Measurements from ENCODE around the gene MIOX.

Gene MIOX

DNA sequence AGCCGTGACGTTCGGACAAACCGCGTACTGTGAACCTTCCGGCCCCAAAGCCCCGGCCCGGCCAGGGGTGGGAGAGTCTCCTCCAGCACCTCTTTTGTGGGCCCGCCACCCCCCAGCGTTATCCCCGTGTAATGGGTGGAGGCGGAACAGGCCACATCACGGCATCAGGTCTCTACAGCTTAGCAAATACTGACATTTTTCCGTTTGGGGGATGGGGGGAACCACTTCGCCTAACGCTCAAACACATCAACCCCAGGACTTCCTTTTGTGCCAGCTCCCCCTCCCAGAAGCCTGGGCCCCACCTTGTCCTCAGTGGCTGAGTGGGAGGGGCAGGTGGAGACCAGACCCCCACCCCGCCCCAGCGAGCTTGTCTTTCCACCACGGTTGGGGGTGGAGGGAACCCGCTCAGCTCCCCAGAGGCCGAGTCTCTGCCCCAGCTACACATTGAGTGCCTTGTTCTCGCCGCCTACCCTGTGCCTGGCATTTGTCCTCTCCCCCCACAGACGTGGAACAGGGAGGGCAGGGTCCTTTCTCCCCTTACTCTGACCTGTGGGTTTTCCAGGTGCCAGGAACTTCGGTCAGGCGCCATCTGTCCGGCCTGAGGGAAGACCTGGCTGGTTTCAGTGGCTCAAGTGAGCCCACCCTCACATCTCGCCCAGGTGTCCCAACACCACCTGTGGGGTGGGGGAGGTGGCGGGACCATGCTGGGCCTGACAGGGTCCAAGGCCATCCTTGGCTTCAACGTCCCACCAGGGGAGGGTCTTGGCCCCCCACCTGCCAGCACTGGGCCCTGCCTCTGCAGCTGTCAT lies 41.4 kb upstream of the MIOX start:
- Histone ChIP-seq H3K4me3 (ENCODE audit: low read length) (no peak overlapping the region), H3K4me2 (ENCODE audit: low read length) (no peak overlapping the region), H3K36me3 (ENCODE audit: insufficient read depth, low read length) (peaks cover 55% of the 10 kb centered on the region), H3K4me1 (ENCODE audit: control insufficient read depth, insufficient read depth, low read length) (peaks cover 9% of the 10 kb centered on the region), H3K9me3 (replicated peaks; ENCODE audit: low read length) (no peaks in the 10 kb centered on the region), H3K9ac (ENCODE audit: low read depth, low read length) (no peak overlapping the region), H3K27me3 (ENCODE audit: control insufficient read depth, insufficient read depth, low read length) (no peaks in the 10 kb centered on the region)

DNA sequence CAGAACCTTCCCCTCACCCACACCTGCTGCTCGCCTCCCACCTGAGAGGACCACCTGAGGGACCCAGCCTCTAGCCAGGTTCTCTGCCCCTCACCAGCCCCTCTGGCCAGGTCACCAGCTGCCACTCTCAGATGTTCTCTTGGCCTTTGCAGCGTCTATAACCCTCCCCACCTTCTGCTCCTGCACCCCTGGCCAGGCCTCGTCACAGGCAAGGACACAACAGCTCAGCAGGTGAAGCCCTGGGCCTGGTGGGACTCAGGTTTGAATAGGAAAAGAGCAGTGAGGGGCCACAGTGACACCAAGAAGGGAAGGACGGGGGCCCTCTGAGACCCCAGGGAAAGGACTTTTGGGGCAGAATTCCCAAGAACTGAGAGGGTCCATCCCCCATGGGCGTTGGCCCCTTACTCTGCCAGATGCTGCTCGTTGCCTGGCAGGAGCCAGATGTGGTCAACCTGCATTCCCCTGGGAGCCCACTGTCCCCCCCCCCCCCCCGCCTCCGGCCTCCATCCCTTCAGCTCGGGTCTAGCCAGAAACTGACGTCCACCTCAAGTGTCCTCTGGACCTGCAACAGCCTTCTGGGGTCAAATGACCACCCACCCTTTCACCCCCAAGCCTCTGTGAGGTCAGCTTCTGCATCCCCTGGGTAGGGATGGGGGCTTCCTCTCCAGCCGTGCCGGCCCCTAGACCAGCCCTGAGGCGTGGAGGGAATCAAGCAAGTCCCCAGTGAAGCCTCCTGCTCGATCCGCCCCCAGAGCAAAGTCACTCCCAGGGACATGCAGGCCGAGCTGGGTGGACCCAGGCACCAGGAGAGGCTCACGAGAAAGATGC lies 40.6 kb upstream of the MIOX start:
- Histone ChIP-seq H3K27me3 (ENCODE audit: control insufficient read depth, insufficient read depth, low read length) (no peaks in the 10 kb centered on the region), H3K36me3 (ENCODE audit: insufficient read depth, low read length) (peaks cover 55% of the 10 kb centered on the region), H3K4me2 (ENCODE audit: low read length) (no peak overlapping the region), H3K9me3 (replicated peaks; ENCODE audit: low read length) (no peaks in the 10 kb centered on the region), H3K4me3 (ENCODE audit: low read length) (no peak overlapping the region), H3K9ac (ENCODE audit: low read depth, low read length) (no peak overlapping the region), H3K4me1 (ENCODE audit: control insufficient read depth, insufficient read depth, low read length) (peaks cover 9% of the 10 kb centered on the region)

GRCh38 chr22:50446708-50447575 lies 39.7 kb upstream of the MIOX start:
- H3K36me3 ChIP-seq (ENCODE audit: insufficient read depth, low read length): peaks cover 48% of the 10 kb centered on the region

GRCh38 chr22:50447576-50448551 lies 38.8 kb upstream of the MIOX start:
- Histone ChIP-seq H3K27me3 (ENCODE audit: control insufficient read depth, insufficient read depth, low read length) (no peaks in the 10 kb centered on the region), H3K9ac (ENCODE audit: low read depth, low read length) (no peak overlapping the region), H3K4me2 (ENCODE audit: low read length) (no peak overlapping the region), H3K4me1 (ENCODE audit: control insufficient read depth, insufficient read depth, low read length) (peaks cover 9% of the 10 kb centered on the region), H3K36me3 (ENCODE audit: insufficient read depth, low read length) (peaks cover 45% of the 10 kb centered on the region), H3K4me3 (ENCODE audit: low read length) (no peak overlapping the region), H3K9me3 (replicated peaks; ENCODE audit: low read length) (no peaks in the 10 kb centered on the region)

More at GRCh38 chr22:50446708-50447575, 39.7 kb upstream of the MIOX start:
- H3K9me3 ChIP-seq (replicated peaks; ENCODE audit: low read length): no peaks in the 10 kb centered on the region
- H3K27me3 ChIP-seq (ENCODE audit: control insufficient read depth, insufficient read depth, low read length): no peaks in the 10 kb centered on the region
- no peak overlapping the region for H3K9ac ChIP-seq (ENCODE audit: low read depth, low read length)
- H3K4me1 ChIP-seq (ENCODE audit: control insufficient read depth, insufficient read depth, low read length): peaks cover 9% of the 10 kb centered on the region
- H3K4me2 ChIP-seq (ENCODE audit: low read length): no peak overlapping the region
- no peak overlapping the region for H3K4me3 ChIP-seq (ENCODE audit: low read length)

DNA sequence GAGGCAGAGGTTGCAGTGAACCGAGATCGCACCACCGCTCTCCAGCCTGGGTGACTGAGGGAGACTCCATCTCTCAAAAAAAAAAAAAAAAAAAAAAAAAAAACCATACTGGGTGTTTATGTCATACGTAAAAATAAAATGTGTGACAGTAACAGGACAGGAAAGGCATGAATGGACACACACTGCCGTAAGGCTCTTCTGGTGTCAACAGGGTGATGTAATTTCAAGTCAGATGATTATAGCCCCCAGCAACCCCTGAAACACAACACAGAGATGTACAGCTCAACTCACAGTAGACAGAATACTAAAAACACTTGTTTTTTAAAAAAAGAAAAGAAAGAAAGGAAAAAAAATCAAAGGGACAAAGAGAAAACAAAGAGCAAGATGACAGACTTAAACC lies 34.0 kb upstream of the MIOX start:
- H3K9me3 ChIP-seq (replicated peaks; ENCODE audit: low read length): no peaks in the 10 kb centered on the region
- H3K9ac ChIP-seq (ENCODE audit: low read depth, low read length): no peak overlapping the region
- no peak overlapping the region for H3K4me3 ChIP-seq (ENCODE audit: low read length)
- H3K4me2 ChIP-seq (ENCODE audit: low read length): no peak overlapping the region
- no peaks in the 10 kb centered on the region for H3K4me1 ChIP-seq (ENCODE audit: control insufficient read depth, insufficient read depth, low read length)
- H3K27me3 ChIP-seq (ENCODE audit: control insufficient read depth, insufficient read depth, low read length): no peaks in the 10 kb centered on the region
- peaks cover 53% of the 10 kb centered on the region for H3K36me3 ChIP-seq (ENCODE audit: insufficient read depth, low read length)

DNA sequence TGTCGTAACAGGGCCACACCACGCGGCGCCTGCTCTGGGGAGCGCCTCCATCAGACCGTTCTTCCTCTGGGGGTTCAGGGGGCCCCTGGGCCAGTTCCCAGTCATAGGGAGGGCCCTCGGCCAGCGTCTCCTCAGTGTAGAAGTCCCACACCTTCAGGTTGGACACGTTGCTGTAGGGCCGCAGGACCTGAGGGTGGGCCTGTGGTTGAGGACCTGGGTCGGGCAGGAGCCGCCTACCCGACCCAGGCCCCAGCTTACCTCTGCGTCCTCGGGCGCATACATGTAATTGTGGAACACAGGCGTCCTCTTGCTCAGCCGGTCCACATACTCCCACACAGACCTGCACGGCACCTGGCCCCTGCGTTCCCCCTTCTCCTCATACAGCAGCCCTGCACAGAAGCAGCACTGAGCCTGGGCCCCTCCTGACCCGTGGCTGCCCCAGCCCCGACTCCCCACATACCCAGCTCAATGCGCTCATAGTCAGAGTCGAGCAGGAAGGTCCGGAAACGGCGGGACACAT lies 32.0 kb upstream of the MIOX start:
- Histone ChIP-seq H3K9ac (ENCODE audit: low read depth, low read length) (no peak overlapping the region), H3K36me3 (ENCODE audit: insufficient read depth, low read length) (peaks cover 49% of the 10 kb centered on the region), H3K27me3 (ENCODE audit: control insufficient read depth, insufficient read depth, low read length) (no peaks in the 10 kb centered on the region), H3K4me2 (ENCODE audit: low read length) (no peak overlapping the region), H3K9me3 (replicated peaks; ENCODE audit: low read length) (no peaks in the 10 kb centered on the region), H3K4me3 (ENCODE audit: low read length) (no peak overlapping the region), H3K4me1 (ENCODE audit: control insufficient read depth, insufficient read depth, low read length) (no peaks in the 10 kb centered on the region)

DNA sequence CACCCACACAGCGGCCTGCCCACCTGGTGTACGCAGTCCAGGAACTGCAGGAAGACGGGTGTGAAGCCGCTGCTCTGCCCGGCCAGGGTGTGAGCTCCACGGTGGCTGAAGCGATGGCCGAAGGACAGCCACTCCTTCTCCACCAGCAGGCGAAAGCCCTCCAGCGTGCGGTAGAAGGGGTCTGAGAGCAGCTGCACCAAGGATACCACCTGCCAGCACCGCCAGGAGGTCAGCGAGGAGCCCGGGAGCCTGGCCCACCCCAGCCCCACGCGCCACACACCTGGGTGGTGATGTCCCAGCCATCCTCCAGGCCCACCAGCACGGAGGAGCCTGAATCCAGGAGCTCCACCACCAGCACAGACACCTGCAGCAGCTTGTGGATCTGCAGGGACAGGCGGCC lies 31.5 kb upstream of the MIOX start:
- Histone ChIP-seq H3K4me3 (ENCODE audit: low read length) (no peak overlapping the region), H3K4me2 (ENCODE audit: low read length) (no peak overlapping the region), H3K9me3 (replicated peaks; ENCODE audit: low read length) (no peaks in the 10 kb centered on the region), H3K9ac (ENCODE audit: low read depth, low read length) (no peak overlapping the region), H3K4me1 (ENCODE audit: control insufficient read depth, insufficient read depth, low read length) (no peaks in the 10 kb centered on the region), H3K27me3 (ENCODE audit: control insufficient read depth, insufficient read depth, low read length) (no peaks in the 10 kb centered on the region), H3K36me3 (ENCODE audit: insufficient read depth, low read length) (peaks cover 47% of the 10 kb centered on the region)

- no peak overlapping the region for H3K4me3 ChIP-seq (ENCODE audit: low read length)
- H3K9me3 ChIP-seq (replicated peaks; ENCODE audit: low read length): no peaks in the 10 kb centered on the region
- H3K9ac ChIP-seq (ENCODE audit: low read depth, low read length): no peak overlapping the region
- H3K4me1 ChIP-seq (ENCODE audit: control insufficient read depth, insufficient read depth, low read length): no peaks in the 10 kb centered on the region
- H3K27me3 ChIP-seq (ENCODE audit: control insufficient read depth, insufficient read depth, low read length): no peaks in the 10 kb centered on the region
- peaks cover 49% of the 10 kb centered on the region for H3K36me3 ChIP-seq (ENCODE audit: insufficient read depth, low read length)
- no peak overlapping the region for H3K4me2 ChIP-seq (ENCODE audit: low read length)
Observed at GRCh38 chr22:50456026-50456425, 30.6 kb upstream of the MIOX start.

DNA sequence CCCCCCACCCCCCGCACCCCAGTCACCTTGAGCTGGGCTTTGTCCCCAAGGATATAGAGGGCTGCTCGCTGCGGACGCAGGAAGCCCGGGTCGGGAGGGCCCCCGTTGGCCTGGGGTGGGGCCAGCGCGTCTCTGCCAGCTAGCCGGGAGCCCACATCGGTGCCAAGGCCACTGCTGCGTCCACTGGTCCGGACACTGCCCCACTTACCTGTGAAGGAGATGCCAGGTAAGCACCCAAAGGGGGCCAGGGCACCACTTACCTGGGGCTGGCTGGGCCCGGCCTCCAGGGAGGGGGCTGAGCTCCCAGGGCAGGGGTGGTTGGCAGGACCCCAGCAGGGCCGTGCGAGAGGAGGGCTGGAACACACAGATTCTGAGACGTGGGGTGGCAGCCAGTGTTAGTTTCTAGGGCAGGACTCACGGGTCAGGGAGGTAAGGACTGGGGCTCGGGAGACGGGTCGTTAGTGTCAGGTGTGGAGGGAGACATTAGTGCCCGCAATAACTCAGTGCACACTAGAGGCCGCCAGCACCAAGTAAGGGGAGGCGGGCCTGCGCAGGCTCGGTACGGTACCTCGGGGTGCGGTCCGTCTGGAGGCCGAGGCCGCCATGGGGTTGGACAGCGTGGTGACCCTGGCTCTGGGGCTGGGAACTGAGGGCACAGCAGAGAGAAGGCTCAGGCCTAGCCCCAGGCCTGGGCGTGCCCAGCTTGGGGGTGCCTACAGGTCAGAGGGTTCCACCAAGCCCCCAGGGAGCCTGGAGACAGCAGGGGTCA lies 30.0 kb upstream of the MIOX start:
- Histone ChIP-seq H3K4me3 (ENCODE audit: low read length) (no peak overlapping the region), H3K36me3 (ENCODE audit: insufficient read depth, low read length) (peaks cover 52% of the 10 kb centered on the region), H3K27me3 (ENCODE audit: control insufficient read depth, insufficient read depth, low read length) (no peaks in the 10 kb centered on the region), H3K4me1 (ENCODE audit: control insufficient read depth, insufficient read depth, low read length) (no peaks in the 10 kb centered on the region), H3K4me2 (ENCODE audit: low read length) (no peak overlapping the region), H3K9ac (ENCODE audit: low read depth, low read length) (no peak overlapping the region), H3K9me3 (replicated peaks; ENCODE audit: low read length) (no peaks in the 10 kb centered on the region)

DNA sequence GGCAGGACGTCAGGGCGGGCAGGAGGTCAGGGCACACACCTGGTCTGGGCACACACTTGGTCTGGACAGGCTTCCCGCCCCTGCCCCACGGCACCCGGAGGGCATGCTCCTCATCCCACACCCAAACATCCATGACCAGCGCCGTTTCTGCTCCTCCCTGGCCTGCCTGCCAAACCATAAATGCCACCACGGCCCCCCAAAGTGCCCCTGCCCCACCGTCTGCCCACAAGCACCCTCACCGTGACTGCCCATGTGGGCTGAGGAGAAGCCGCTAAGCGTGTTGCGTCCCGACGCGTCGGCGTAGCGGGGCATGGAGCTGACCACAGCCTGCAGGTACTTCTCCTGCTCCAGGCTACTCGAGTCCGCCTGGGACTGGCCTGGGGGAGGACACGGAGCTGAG lies 27.6 kb upstream of the MIOX start:
- Histone ChIP-seq H3K27me3 (ENCODE audit: control insufficient read depth, insufficient read depth, low read length) (no peaks in the 10 kb centered on the region), H3K4me2 (ENCODE audit: low read length) (no peak overlapping the region), H3K4me3 (ENCODE audit: low read length) (no peak overlapping the region), H3K9ac (ENCODE audit: low read depth, low read length) (no peak overlapping the region), H3K36me3 (ENCODE audit: insufficient read depth, low read length) (peaks cover 65% of the 10 kb centered on the region), H3K9me3 (replicated peaks; ENCODE audit: low read length) (no peaks in the 10 kb centered on the region), H3K4me1 (ENCODE audit: control insufficient read depth, insufficient read depth, low read length) (no peaks in the 10 kb centered on the region)
